Hepatocyte (in vitro differentiated cells): ENCODE results near the gene RPP21. TPM values are rescaled to one million over a fixed set of nuclear protein-coding genes. Genes with fewer than 3 reads are reported as not detected.

Experiments used
- DNase-seq: peaks from one replicate; pipeline ENCODE4 v3.0.0-alpha.2; 2016; ENCODE audit warnings: low spot score
- H2AFZ ChIP-seq: fragments of 200-600 bp; sonication (generic); 2 replicates; pipeline ENCODE4 v1.6.0; 2016; ENCODE audit warnings: antibody characterized with exemption, mild to moderate bottlenecking
- H3K27ac ChIP-seq: fragments of 200-600 bp; sonication (generic); 2 replicates; pipeline ENCODE4 v1.5.1; 2016; ENCODE audit warnings: mild to moderate bottlenecking
- H3K27me3 ChIP-seq: fragments of 200-600 bp; sonication (generic); 2 replicates; pipeline ENCODE4 v1.6.1; 2016
- H3K36me3 ChIP-seq: fragments of 200-600 bp; sonication (generic); replicated peaks from 2 replicates; pipeline ENCODE4 v1.5.1; 2016; ENCODE audit warnings: low read depth; ENCODE audit not compliant: insufficient read depth
- H3K4me1 ChIP-seq: fragments of 200-600 bp; sonication (generic); 2 replicates; pipeline ENCODE4 v1.5.1; 2016; ENCODE audit warnings: mild to moderate bottlenecking, moderate library complexity; ENCODE audit not compliant: insufficient read depth
- H3K4me2 ChIP-seq: fragments of 200-600 bp; sonication (generic); 2 replicates; pipeline ENCODE4 v1.6.0; 2016
- H3K4me3 ChIP-seq: fragments of 200-600 bp; sonication (generic); 2 replicates; pipeline ENCODE4 v1.5.1; 2016; ENCODE audit warnings: mild to moderate bottlenecking
- H3K79me2 ChIP-seq: fragments of 200-600 bp; sonication (generic); 2 replicates; pipeline ENCODE4 v1.6.0; 2017; ENCODE audit warnings: mild to moderate bottlenecking
- H3K9me2 ChIP-seq: fragments of 200-600 bp; sonication (generic); replicated peaks from 2 replicates; pipeline ENCODE4 v1.6.0; 2017; ENCODE audit warnings: mild to moderate bottlenecking; ENCODE audit not compliant: insufficient read depth
- H3K9me3 ChIP-seq: fragments of 200-600 bp; sonication (generic); 2 replicates; pipeline ENCODE4 v1.5.1; 2016; ENCODE audit warnings: low read depth, mild to moderate bottlenecking
- H4K20me1 ChIP-seq: fragments of 200-600 bp; sonication (generic); 2 replicates; pipeline ENCODE4 v1.6.0; 2016; ENCODE audit warnings: mild to moderate bottlenecking; ENCODE audit not compliant: insufficient read depth, poor library complexity, severe bottlenecking
- EZH2 ChIP-seq: fragments of 200-600 bp; sonication (generic); IDR thresholded peaks from 2 replicates; pipeline ENCODE4 v1.6.1; 2016; ENCODE audit warnings: antibody characterized with exemption, mild to moderate bottlenecking, borderline replicate concordance
- EZH2phosphoT487 ChIP-seq: fragments of 200-600 bp; sonication (generic); IDR thresholded peaks from one replicate; pipeline ENCODE4 v1.6.1; 2018; ENCODE audit warnings: antibody characterized with exemption, mild to moderate bottlenecking, low read depth, moderate library complexity; ENCODE audit not compliant: unreplicated experiment, severe bottlenecking
- WGBS: methylation state at CpG from one replicate; pipeline ENCODE4 v1.1.6; 2016; ENCODE audit warnings: low lambda C conversion rate; ENCODE audit errors: missing lambda C conversion rate; 5-methylcytosine and 5-hydroxymethylcytosine counted together
- polyA plus RNA-seq: library from polyadenylated mRNA; unstranded; fragments of >200 nt; fragmentation: Nextera tagmentation; extraction: Ambion mirVana; gene quantifications from 2 replicates; pipeline ENCODE4 v1.2.1, GENCODE V29; 2016
- total RNA-seq: library from RNA; depleted of rRNA; stranded (reverse); fragments of >200 nt; gene quantifications from 2 replicates; pipeline ENCODE4 v1.2.3, GENCODE V29; 2014
- TF ChIP-seq, protein P1 (sequence below): fragments of 200-600 bp; sonication (generic); IDR thresholded peaks from 2 replicates; pipeline ENCODE4 v1.5.1; 2016; ENCODE audit warnings: antibody characterized with exemption, mild to moderate bottlenecking; ENCODE audit not compliant: poor library complexity

Gene RPP21
- total and polyA plus RNA-seq, 2 experiments from 2014 or later, result 40.8 to 87.2 TPM

DNA sequence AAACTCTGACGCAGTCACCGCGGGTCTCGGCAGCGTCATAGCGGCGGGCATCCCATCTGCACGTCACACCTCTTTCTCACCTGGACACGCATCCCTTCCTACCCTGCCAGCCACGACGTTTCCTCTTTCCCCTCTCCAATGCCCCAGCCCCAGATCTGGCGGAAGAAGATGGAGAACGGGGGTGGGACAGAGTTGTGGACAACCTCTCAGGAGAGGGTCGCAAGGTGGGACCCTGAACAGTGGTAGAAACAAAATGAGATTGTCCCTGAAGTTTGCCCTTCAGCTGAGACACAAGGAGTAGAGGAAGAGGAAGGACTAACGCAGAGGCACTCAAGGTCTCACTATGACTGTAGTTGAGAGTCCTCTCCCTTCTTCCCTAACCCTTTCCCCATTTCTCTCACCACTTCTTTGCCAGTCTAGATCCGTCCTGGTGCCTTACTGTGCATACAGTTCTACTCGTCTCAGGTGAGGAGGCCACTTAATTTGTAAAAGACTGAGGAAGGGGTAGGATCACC is 17.7 kb upstream of the RPP21 start:
- H3K36me3 ChIP-seq, result no peaks in the 10 kb centered on the region
- peaks cover 13% of the 10 kb centered on the region for H3K4me1 ChIP-seq
- WGBS, result 6% methylated on average over 17 of the region's 17 CpGs
- H3K79me2 ChIP-seq, result peaks cover 40% of the 10 kb centered on the region
- peak overlapping the region; percentile 98 for H3K27ac ChIP-seq
- peak overlapping the region; percentile 83 for H2AFZ ChIP-seq
- H3K9me3 ChIP-seq, result no peaks in the 10 kb centered on the region
- TF ChIP-seq, protein P1, sequence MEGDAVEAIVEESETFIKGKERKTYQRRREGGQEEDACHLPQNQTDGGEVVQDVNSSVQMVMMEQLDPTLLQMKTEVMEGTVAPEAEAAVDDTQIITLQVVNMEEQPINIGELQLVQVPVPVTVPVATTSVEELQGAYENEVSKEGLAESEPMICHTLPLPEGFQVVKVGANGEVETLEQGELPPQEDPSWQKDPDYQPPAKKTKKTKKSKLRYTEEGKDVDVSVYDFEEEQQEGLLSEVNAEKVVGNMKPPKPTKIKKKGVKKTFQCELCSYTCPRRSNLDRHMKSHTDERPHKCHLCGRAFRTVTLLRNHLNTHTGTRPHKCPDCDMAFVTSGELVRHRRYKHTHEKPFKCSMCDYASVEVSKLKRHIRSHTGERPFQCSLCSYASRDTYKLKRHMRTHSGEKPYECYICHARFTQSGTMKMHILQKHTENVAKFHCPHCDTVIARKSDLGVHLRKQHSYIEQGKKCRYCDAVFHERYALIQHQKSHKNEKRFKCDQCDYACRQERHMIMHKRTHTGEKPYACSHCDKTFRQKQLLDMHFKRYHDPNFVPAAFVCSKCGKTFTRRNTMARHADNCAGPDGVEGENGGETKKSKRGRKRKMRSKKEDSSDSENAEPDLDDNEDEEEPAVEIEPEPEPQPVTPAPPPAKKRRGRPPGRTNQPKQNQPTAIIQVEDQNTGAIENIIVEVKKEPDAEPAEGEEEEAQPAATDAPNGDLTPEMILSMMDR, result no peak
- TF ChIP-seq EZH2, result no peak
- TF ChIP-seq EZH2phosphoT487, result no peak
- H3K9me2 ChIP-seq, result no peaks in the 10 kb centered on the region
- peaks cover 25% of the 10 kb centered on the region for H4K20me1 ChIP-seq
- H3K4me2 ChIP-seq, result peak overlapping the region; percentile 89
- H3K27me3 ChIP-seq, result no peaks in the 10 kb centered on the region
- DNase-seq, result no peak
- H3K4me3 ChIP-seq, result peak overlapping the region; percentile 78

DNA sequence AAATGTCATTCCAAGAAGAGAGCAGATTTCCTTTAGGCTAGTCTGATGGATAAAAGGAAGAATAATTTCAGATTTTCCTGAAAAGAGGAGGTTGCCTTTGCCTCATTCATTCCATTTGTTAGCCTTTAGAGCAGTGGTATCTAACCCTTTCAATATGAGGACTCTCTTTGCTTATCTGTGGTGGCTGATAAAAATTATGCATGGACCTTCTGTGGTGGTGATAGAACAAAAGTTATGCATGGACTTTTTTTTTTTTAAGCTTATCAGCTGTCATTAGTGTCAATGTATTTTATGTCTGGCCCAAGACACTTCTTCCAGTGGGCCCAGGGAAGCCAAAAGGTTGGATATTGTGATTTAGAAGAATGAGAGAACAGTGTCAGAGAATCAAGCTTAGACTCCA is 16.6 kb upstream of the RPP21 start:
- H2AFZ ChIP-seq, result no peak overlapping the region

DNA sequence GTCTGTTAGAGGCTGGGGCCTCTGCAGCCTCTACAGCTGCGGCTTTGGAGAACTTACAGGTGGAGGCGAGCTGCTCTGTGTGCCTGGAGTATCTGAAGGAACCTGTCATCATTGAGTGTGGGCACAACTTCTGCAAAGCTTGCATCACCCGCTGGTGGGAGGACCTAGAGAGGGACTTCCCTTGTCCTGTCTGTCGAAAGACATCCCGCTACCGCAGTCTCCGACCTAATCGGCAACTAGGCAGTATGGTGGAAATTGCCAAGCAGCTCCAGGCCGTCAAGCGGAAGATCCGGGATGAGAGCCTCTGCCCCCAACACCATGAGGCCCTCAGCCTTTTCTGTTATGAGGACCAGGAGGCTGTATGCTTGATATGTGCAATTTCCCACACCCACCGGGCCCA is 15.6 kb upstream of the RPP21 start:
- peaks cover 19% of the 10 kb centered on the region for H3K79me2 ChIP-seq

More for the DNA sequence above, 16.6 kb upstream of the RPP21 start:
- peaks cover 13% of the 10 kb centered on the region for H3K4me1 ChIP-seq
- no peaks in the 10 kb centered on the region for H3K27me3 ChIP-seq
- no peak overlapping the region for H3K4me3 ChIP-seq
- no peak overlapping the region for H3K27ac ChIP-seq
- no peaks in the 10 kb centered on the region for H3K9me3 ChIP-seq
- H4K20me1 ChIP-seq, result peaks cover 18% of the 10 kb centered on the region
- DNase-seq, result no peak
- TF ChIP-seq EZH2 (no peak), EZH2phosphoT487 (no peak)
- TF ChIP-seq, protein P1, result no peak
- H3K79me2 ChIP-seq, result peaks cover 29% of the 10 kb centered on the region
- H3K36me3 ChIP-seq, result no peaks in the 10 kb centered on the region
- H3K4me2 ChIP-seq, result no peak overlapping the region
- no peaks in the 10 kb centered on the region for H3K9me2 ChIP-seq

More for the DNA sequence above, 15.6 kb upstream of the RPP21 start:
- no peaks in the 10 kb centered on the region for H3K9me3 ChIP-seq
- H3K36me3 ChIP-seq, result no peaks in the 10 kb centered on the region
- H3K27me3 ChIP-seq, result no peaks in the 10 kb centered on the region
- H4K20me1 ChIP-seq, result peaks cover 10% of the 10 kb centered on the region
- H3K4me1 ChIP-seq, result peaks cover 12% of the 10 kb centered on the region
- H2AFZ ChIP-seq, result no peak overlapping the region
- WGBS, result 97% methylated on average over 12 of the region's 12 CpGs
- H3K9me2 ChIP-seq, result no peaks in the 10 kb centered on the region
- H3K4me3 ChIP-seq, result no peak overlapping the region
- TF ChIP-seq EZH2phosphoT487 (no peak), EZH2 (no peak)
- TF ChIP-seq, protein P1, result no peak
- H3K27ac ChIP-seq, result no peak overlapping the region
- DNase-seq, result no peak
- H3K4me2 ChIP-seq, result no peak overlapping the region
